B cell (primary cell): ENCODE results near the gene UBE2M. TPM values are rescaled to one million over a fixed set of nuclear protein-coding genes. Genes with fewer than 3 reads are reported as not detected.
A peak's percentile ranks its signal among the peaks of the same experiment; 100 is the strongest.

ENCODE experiments used
- ATAC-seq: fragments of 200-7000 bp; cut with Tn5 transposase; one replicate; pipeline ENCODE4 v1.10.0; 2021; ENCODE audit warnings: low read depth, mild to moderate bottlenecking, moderate number of reproducible peaks, moderate library complexity
- CTCF ChIA-PET: fragments of 350-600 bp; sonication (Branson Sonifier 250); formaldehyde crosslinking; loops from one replicate; lab custom pipeline; 2021; ENCODE audit warnings: antibody characterized with exemption, inconsistent platforms; lab: Charles Lee
- POLR2A ChIA-PET: fragments of 350-600 bp; sonication (Branson Sonifier 250); formaldehyde crosslinking; loops from one replicate; lab custom pipeline; 2021; ENCODE audit warnings: antibody characterized with exemption; lab: Charles Lee
- DNase-seq: peaks from one replicate; pipeline ENCODE4 v3.0.0; 2013
- H2AFZ ChIP-seq: 2 replicates; pipeline ENCODE4 v1.6.1; 2012; ENCODE audit warnings: mild to moderate bottlenecking, low read depth, low read length; ENCODE audit not compliant: insufficient read depth, poor library complexity, severe bottlenecking
- H3K27ac ChIP-seq, 2 donors: 1 replicate in 1 of 2; 2 replicates in 1 of 2; pipeline ENCODE4 v1.5.1; 2012 to 2013; ENCODE audit warnings: low read length in 2 of 2, mild to moderate bottlenecking in 2 of 2, moderate library complexity in 1 of 2
- H3K27me3 ChIP-seq, 4 experiments: fragments of 200-600 bp in 1 of 4; sonication (generic) in 1 of 4; replicated peaks in 1 of 4; 1 replicate in 2 of 4; 2 replicates in 2 of 4; pipeline versions ENCODE4 v1.6.1 to v1.7.0; 2013 to 2016; ENCODE audit warnings: low read length in 3 of 4, mild to moderate bottlenecking in 2 of 4, mixed read lengths in 1 of 4, moderate library complexity in 1 of 4; ENCODE audit not compliant: insufficient read depth in 4 of 4, control insufficient read depth in 3 of 4; ENCODE audit errors: control extremely low read depth in 1 of 4
- H3K36me3 ChIP-seq, 2 experiments: replicated peaks in 1 of 2; 1 replicate in 1 of 2; 2 replicates in 1 of 2; pipeline versions ENCODE4 v1.6.1 to v1.7.1; 2013; ENCODE audit warnings: low read length in 1 of 2; ENCODE audit not compliant: insufficient read depth in 2 of 2, control insufficient read depth in 1 of 2; ENCODE audit errors: control extremely low read depth in 1 of 2, extremely low read depth in 1 of 2
- H3K4me1 ChIP-seq, 2 donors: fragments of 200-600 bp in 1 of 2; sonication (generic) in 1 of 2; 1 replicate in 1 of 2; 2 replicates in 1 of 2; pipeline versions ENCODE4 v1.5.1 to v1.6.1; 2013 to 2017; ENCODE audit warnings: low read length in 2 of 2; ENCODE audit not compliant: control insufficient read depth in 2 of 2, insufficient read depth in 2 of 2
- H3K4me2 ChIP-seq: replicated peaks from 2 replicates; pipeline ENCODE3; 2012; ENCODE audit warnings: mild to moderate bottlenecking, low read depth, low read length; ENCODE audit not compliant: poor library complexity, severe bottlenecking
- H3K4me3 ChIP-seq, 5 experiments: fragments of 200-600 bp in 1 of 5; sonication (generic) in 1 of 5; 1 replicate in 3 of 5; 2 replicates in 2 of 5; pipeline versions ENCODE4 v1.5.1 to v1.7.0; 2011 to 2016; ENCODE audit warnings: low read length in 4 of 5, mild to moderate bottlenecking in 4 of 5, low read depth in 2 of 5, control low read depth in 1 of 5, moderate library complexity in 1 of 5; ENCODE audit not compliant: insufficient read depth in 1 of 5; ENCODE audit errors: control extremely low read depth in 1 of 5, extremely low read depth in 1 of 5
- H3K79me2 ChIP-seq: fragments of 200-600 bp; sonication (generic); one replicate; pipeline ENCODE4 v1.6.0; 2016; ENCODE audit warnings: low read length; ENCODE audit not compliant: control insufficient read depth, insufficient read depth
- H3K9ac ChIP-seq: fragments of 200-600 bp; sonication (generic); 2 replicates; pipeline ENCODE4 v1.6.1; 2017; ENCODE audit warnings: mild to moderate bottlenecking, low read length, moderate library complexity
- H3K9me3 ChIP-seq, 3 donors: one replicate each; pipeline versions ENCODE4 v1.6.1 to v1.7.1; 2013; ENCODE audit warnings: low read length in 2 of 3; ENCODE audit not compliant: control insufficient read depth in 2 of 3, insufficient read depth in 1 of 3; ENCODE audit errors: control extremely low read depth in 1 of 3
- H4K20me1 ChIP-seq: 2 replicates; pipeline ENCODE4 v1.6.0; 2012; ENCODE audit warnings: mild to moderate bottlenecking, low read length; ENCODE audit not compliant: insufficient read depth, control insufficient read depth, poor library complexity, severe bottlenecking
- H3K27ac Mint-ChIP-seq: one replicate; pipeline ENCODE4 v1.8.0; 2021; ENCODE audit warnings: mixed read lengths
- H3K27me3 Mint-ChIP-seq: one replicate; pipeline ENCODE4 v1.8.0; 2021; ENCODE audit warnings: mixed read lengths
- H3K4me1 Mint-ChIP-seq: one replicate; pipeline ENCODE4 v1.8.0; 2021; ENCODE audit warnings: mixed read lengths
- H3K4me3 Mint-ChIP-seq: one replicate; pipeline ENCODE4 v1.8.0; 2021; ENCODE audit warnings: mixed read lengths
- H3K9me3 Mint-ChIP-seq: one replicate; pipeline ENCODE4 v1.8.0; 2022; ENCODE audit warnings: mixed read lengths; ENCODE audit not compliant: insufficient read depth
- EZH2 ChIP-seq: IDR thresholded peaks from 2 replicates; pipeline ENCODE4 v1.6.1; 2012; ENCODE audit warnings: borderline replicate concordance, low read depth, mild to moderate bottlenecking, moderate library complexity, low read length; ENCODE audit not compliant: insufficient read depth, poor library complexity, severe bottlenecking
- WGBS: methylation state at CpG from one replicate; pipeline ENCODE4 v1.1.5; 2013; ENCODE audit warnings: missing lambda C conversion rate; ENCODE audit not compliant: insufficient coverage; 5-methylcytosine and 5-hydroxymethylcytosine counted together
- intact Hi-C: fragments of 100-400 bp; cut with micrococcal nuclease; formaldehyde crosslinking; loops from one replicate; pipeline ENCODE4 v1.10.0; 2022
- polyA plus RNA-seq: library from polyadenylated mRNA; depleted of rRNA; stranded (reverse); fragments of >200 nt; gene quantifications from 2 replicates; pipeline ENCODE4 v1.2.3, GENCODE V29; 2012
- total RNA-seq, 2 donors: library from RNA; stranded (reverse); fragments of 120-200 nt in 1 of 2; gene quantifications; 1 replicate in 1 of 2; 2 replicates in 1 of 2; pipeline versions ENCODE4 v1.2.3 to v1.2.4, GENCODE V29; 2013 to 2022
- TF ChIP-seq, protein P1 (sequence below): fragments of 200-600 bp; IDR thresholded peaks from one replicate; pipeline ENCODE4 v1.8.0; 2022; ENCODE audit warnings: antibody characterized with exemption, mild to moderate bottlenecking

Gene UBE2M
- total and polyA plus RNA-seq, 2 donors (not counting 1 experiment from before 2014, with no cell fraction given) = 62.5 to 66.1 TPM

DNA sequence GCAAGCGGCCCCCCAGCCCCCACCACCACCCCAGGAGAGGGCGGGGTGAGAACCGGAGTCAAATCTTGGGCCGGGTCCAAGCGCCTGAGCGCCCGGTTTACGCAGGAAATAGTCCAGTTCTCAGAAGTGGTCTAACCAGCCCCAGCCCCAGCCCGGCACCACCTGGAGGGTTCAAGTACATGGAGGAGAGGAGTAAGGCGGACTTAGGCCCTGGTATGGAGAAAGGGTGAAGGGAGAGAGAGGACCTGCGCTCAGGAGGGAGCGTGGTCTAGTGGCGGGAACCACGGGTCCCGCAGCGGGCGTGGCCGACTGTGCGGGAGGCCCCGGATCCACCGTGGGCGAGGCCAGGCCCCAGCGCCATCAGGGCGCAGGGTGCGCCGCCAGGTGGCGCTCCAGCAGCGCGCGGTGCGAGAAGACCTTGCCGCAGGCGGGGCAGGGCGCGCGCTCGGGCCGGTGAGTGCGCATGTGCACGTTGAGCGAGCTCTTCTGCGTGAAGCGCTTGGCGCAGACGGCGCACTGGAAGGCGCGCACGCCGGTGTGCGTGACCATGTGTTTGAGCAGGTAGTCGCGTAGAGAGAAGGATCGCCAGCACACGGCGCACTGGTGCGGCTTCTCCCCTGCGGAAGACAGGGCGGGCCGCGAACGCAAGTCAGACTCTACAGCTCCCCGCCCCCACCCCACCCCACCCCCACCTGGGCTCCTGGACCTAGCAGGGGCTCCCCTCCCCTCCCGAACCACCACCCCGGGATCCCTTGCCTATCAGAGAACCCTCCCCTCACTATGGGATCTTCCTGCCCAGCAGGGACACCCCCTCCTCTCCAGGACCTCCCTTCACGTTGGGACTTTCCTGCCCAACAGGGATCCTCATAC, 44.5 kb downstream of the UBE2M start:
- peak overlapping the region; percentile 77 for H3K4me2 ChIP-seq
- peak overlapping the region; percentile 55 for H2AFZ ChIP-seq
- no peak overlapping the region for H3K9ac ChIP-seq
- DNase-seq (peak; percentile 91), ATAC-seq (peak; percentile 86)
- peak overlapping the region; percentile 71 for H3K27ac Mint-ChIP-seq
- ChIA-PET POLR2A (interaction anchor here (0.7 to 1.0 kb wide), 3 partner anchors 12 to 166 kb away, joined by 3 to 4 read pairs (median 3); no protein-coding TSS in a partner anchor), CTCF (interaction anchor here (0.7 to 1.6 kb wide), 3 partner anchors 62 to 485 kb away, joined by 3 to 11 read pairs (median 7); no protein-coding TSS in a partner anchor)
- TF ChIP-seq, protein P1, sequence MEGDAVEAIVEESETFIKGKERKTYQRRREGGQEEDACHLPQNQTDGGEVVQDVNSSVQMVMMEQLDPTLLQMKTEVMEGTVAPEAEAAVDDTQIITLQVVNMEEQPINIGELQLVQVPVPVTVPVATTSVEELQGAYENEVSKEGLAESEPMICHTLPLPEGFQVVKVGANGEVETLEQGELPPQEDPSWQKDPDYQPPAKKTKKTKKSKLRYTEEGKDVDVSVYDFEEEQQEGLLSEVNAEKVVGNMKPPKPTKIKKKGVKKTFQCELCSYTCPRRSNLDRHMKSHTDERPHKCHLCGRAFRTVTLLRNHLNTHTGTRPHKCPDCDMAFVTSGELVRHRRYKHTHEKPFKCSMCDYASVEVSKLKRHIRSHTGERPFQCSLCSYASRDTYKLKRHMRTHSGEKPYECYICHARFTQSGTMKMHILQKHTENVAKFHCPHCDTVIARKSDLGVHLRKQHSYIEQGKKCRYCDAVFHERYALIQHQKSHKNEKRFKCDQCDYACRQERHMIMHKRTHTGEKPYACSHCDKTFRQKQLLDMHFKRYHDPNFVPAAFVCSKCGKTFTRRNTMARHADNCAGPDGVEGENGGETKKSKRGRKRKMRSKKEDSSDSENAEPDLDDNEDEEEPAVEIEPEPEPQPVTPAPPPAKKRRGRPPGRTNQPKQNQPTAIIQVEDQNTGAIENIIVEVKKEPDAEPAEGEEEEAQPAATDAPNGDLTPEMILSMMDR = peak; percentile 76
- TF ChIP-seq EZH2 = no peak
- intact Hi-C loops = loop anchor here (1.0 kb wide), 1 partner anchor 15 kb away; no protein-coding TSS in a partner anchor
- no peaks in the 10 kb centered on the region for H3K9me3 Mint-ChIP-seq
- no peaks in the 10 kb centered on the region for H3K9me3 ChIP-seq
- H3K79me2 ChIP-seq = peaks cover 49% of the 10 kb centered on the region
- H3K27me3 ChIP-seq = no peaks in the 10 kb centered on the region
- H3K36me3 ChIP-seq = peaks cover 0 to 12% of the 10 kb centered on the region in 2 experiments
- WGBS = 14% methylated on average over 53 of the region's 66 CpGs
- no peaks in the 10 kb centered on the region for H3K27me3 Mint-ChIP-seq
- peaks cover 20 to 29% of the 10 kb centered on the region in 2 donors for H3K4me1 ChIP-seq
- H3K4me1 Mint-ChIP-seq = peaks cover 34% of the 10 kb centered on the region
- H3K4me3 Mint-ChIP-seq = peak overlapping the region; percentile 80
- H4K20me1 ChIP-seq = peaks cover 61% of the 10 kb centered on the region
- H3K4me3 ChIP-seq = peak overlapping the region in 3 of 5 experiments; percentile 18 to 41 (median 34)
- H3K27ac ChIP-seq = peak overlapping the region; percentile 18 to 36
